IMR-90 (cell line): ENCODE data around the gene FOXP4. TPM values are rescaled to one million over a fixed set of nuclear protein-coding genes. Genes with fewer than 3 reads are reported as not detected.

Source experiments
- ATAC-seq: fragments of 200-7000 bp; cut with Tn5 transposase; 2 replicates; pipeline ENCODE4 v1.9.1; 2020; ENCODE audit warnings: low read depth, mild to moderate bottlenecking, moderate library complexity
- BruUV-seq: library from RNA; stranded (reverse); fragments of 400-500 nt; replicated peaks from 2 replicates; lab custom pipeline; 2021; lab: Mats Ljungman, UMichigan
- CTCF ChIA-PET: fragments of 300-600 bp; formaldehyde crosslinking; extraction: SDS; loops from one replicate; lab custom pipeline; 2021; ENCODE audit warnings: antibody characterized with exemption; lab: Yijun Ruan, JAX
- POLR2A ChIA-PET: fragments of 300-600 bp; sonication (Branson Sonifier 250); formaldehyde crosslinking; loops from one replicate; lab custom pipeline; 2022; ENCODE audit warnings: antibody characterized with exemption; ENCODE audit not compliant: unreplicated experiment; lab: Charles Lee
- DNase-seq: peaks from one replicate; pipeline ENCODE4 v3.0.0; 2013
- H2AFZ ChIP-seq: replicated peaks from 2 replicates; pipeline ENCODE3; 2013; ENCODE audit warnings: low read length, mild to moderate bottlenecking; ENCODE audit not compliant: poor library complexity
- H2AK5ac ChIP-seq: 2 replicates; pipeline ENCODE4 v1.6.1; 2013; ENCODE audit warnings: low read depth, low read length, inconsistent platforms
- H2AK9ac ChIP-seq: replicated peaks from 2 replicates; pipeline ENCODE3; 2013; ENCODE audit warnings: mild to moderate bottlenecking, low read depth, low read length, moderate library complexity; ENCODE audit not compliant: poor library complexity
- H2BK120ac ChIP-seq: 2 replicates; pipeline ENCODE4 v1.6.1; 2013; ENCODE audit warnings: low read depth, low read length, inconsistent platforms
- H2BK15ac ChIP-seq: 3 replicates; pipeline ENCODE4 v1.6.1; 2013; ENCODE audit warnings: low read depth, low read length, inconsistent platforms
- H2BK20ac ChIP-seq: 2 replicates; pipeline ENCODE4 v1.6.1; 2013; ENCODE audit warnings: low read depth, mild to moderate bottlenecking, inconsistent platforms, low read length, moderate library complexity
- H2BK5ac ChIP-seq: 2 replicates; pipeline ENCODE4 v1.6.1; 2013; ENCODE audit warnings: mild to moderate bottlenecking, low read depth, low read length, inconsistent platforms; ENCODE audit not compliant: poor library complexity, severe bottlenecking
- H3K14ac ChIP-seq: replicated peaks from 2 replicates; pipeline ENCODE4 v1.6.1; 2013; ENCODE audit warnings: low read depth, low read length, inconsistent platforms
- H3K18ac ChIP-seq: 2 replicates; pipeline ENCODE4 v1.6.1; 2013; ENCODE audit warnings: low read depth, low read length, control low read depth
- H3K23ac ChIP-seq: 2 replicates; pipeline ENCODE4 v1.6.1; 2013; ENCODE audit warnings: low read depth, low read length, inconsistent platforms
- H3K27ac ChIP-seq: 2 replicates; pipeline ENCODE4 v1.5.1; 2013; ENCODE audit warnings: mild to moderate bottlenecking, control low read depth, low read length; ENCODE audit not compliant: insufficient read depth
- H3K27me3 ChIP-seq: 2 replicates; pipeline ENCODE4 v1.6.1; 2013; ENCODE audit warnings: low read length; ENCODE audit not compliant: control insufficient read depth, insufficient read depth
- H3K36me3 ChIP-seq: 2 replicates; pipeline ENCODE4 v1.6.1; 2013; ENCODE audit warnings: low read length, mixed read lengths; ENCODE audit not compliant: control insufficient read depth, insufficient read depth
- H3K4ac ChIP-seq: 2 replicates; pipeline ENCODE4 v1.6.1; 2013; ENCODE audit warnings: low read depth, low read length, inconsistent platforms
- H3K4me1 ChIP-seq: 2 replicates; pipeline ENCODE4 v1.6.1; 2013; ENCODE audit warnings: low read length, mixed read lengths; ENCODE audit not compliant: control insufficient read depth, insufficient read depth
- H3K4me2 ChIP-seq: 2 replicates; pipeline ENCODE4 v1.6.1; 2013; ENCODE audit warnings: low read depth, mild to moderate bottlenecking, control low read depth, low read length, moderate library complexity
- H3K4me3 ChIP-seq: 2 replicates; pipeline ENCODE4 v1.5.1; 2013; ENCODE audit warnings: low read depth, mild to moderate bottlenecking, control low read depth, low read length, moderate library complexity; ENCODE audit not compliant: insufficient read depth
- H3K56ac ChIP-seq: 2 replicates; pipeline ENCODE4 v1.6.1; 2013; ENCODE audit warnings: low read length, inconsistent platforms; ENCODE audit not compliant: insufficient read depth; ENCODE audit errors: extremely low read depth
- H3K79me1 ChIP-seq, 2 experiments: 2 replicates each; pipeline ENCODE4 v1.6.1; 2013; ENCODE audit warnings: low read length in 2 of 2, inconsistent platforms in 1 of 2, low read depth in 1 of 2
- H3K9ac ChIP-seq: 2 replicates; pipeline ENCODE4 v1.6.1; 2013; ENCODE audit warnings: low read depth, low read length, control low read depth
- H3K9me1 ChIP-seq: 2 replicates; pipeline ENCODE4 v1.6.1; 2013; ENCODE audit warnings: low read length, inconsistent platforms; ENCODE audit not compliant: insufficient read depth
- H3K9me3 ChIP-seq: 2 replicates; pipeline ENCODE4 v1.6.1; 2013; ENCODE audit warnings: low read length; ENCODE audit not compliant: control insufficient read depth, insufficient read depth
- H4K20me1 ChIP-seq: 2 replicates; pipeline ENCODE4 v1.6.1; 2013; ENCODE audit warnings: low read length, inconsistent platforms; ENCODE audit not compliant: insufficient read depth
- H4K5ac ChIP-seq: 2 replicates; pipeline ENCODE4 v1.6.1; 2013; ENCODE audit warnings: mild to moderate bottlenecking, low read depth, low read length, control low read depth
- H4K8ac ChIP-seq, 2 experiments: 2 replicates each; pipeline ENCODE4 v1.6.1; 2013; ENCODE audit warnings: low read depth in 2 of 2, low read length in 2 of 2, control low read depth in 1 of 2, inconsistent platforms in 1 of 2
- H4K91ac ChIP-seq: 2 replicates; pipeline ENCODE4 v1.6.1; 2013; ENCODE audit warnings: low read depth, low read length, inconsistent platforms; ENCODE audit not compliant: insufficient read depth
- CEBPB ChIP-seq: IDR thresholded peaks from 2 replicates; pipeline ENCODE4 v1.6.1; 2012; ENCODE audit warnings: low read depth, low read length, improper control_type of control experiment
- ELK1 ChIP-seq: fragments of 150-350 bp; IDR thresholded peaks from 2 replicates; pipeline ENCODE4 v1.6.1; 2016; ENCODE audit warnings: low read depth, mild to moderate bottlenecking, low read length, moderate library complexity, borderline replicate concordance
- FOS ChIP-seq: fragments of 150-350 bp; IDR thresholded peaks from 2 replicates; pipeline ENCODE4 v1.6.1; 2016; ENCODE audit warnings: low read depth, low read length
- MAFK ChIP-seq: IDR thresholded peaks from 2 replicates; pipeline ENCODE4 v1.6.1; 2012; ENCODE audit warnings: low read depth, low read length, improper control_type of control experiment
- MXI1 ChIP-seq: IDR thresholded peaks from 2 replicates; pipeline ENCODE4 v1.6.1; 2012; ENCODE audit warnings: low read depth, mild to moderate bottlenecking, low read length, moderate library complexity, borderline replicate concordance
- RAD21 ChIP-seq: IDR thresholded peaks from 2 replicates; pipeline ENCODE4 v1.6.1; 2012; ENCODE audit warnings: low read length, improper control_type of control experiment
- RCOR1 ChIP-seq: IDR thresholded peaks from 2 replicates; pipeline ENCODE4 v1.6.1; 2012; ENCODE audit warnings: mild to moderate bottlenecking, low read length, improper control_type of control experiment; ENCODE audit not compliant: insufficient replicate concordance
- RFX5 ChIP-seq: IDR thresholded peaks from 2 replicates; pipeline ENCODE4 v1.8.0; 2012; ENCODE audit warnings: low read depth, mild to moderate bottlenecking, low read length, moderate library complexity
- SMC3 ChIP-seq: fragments of 150-350 bp; IDR thresholded peaks from 2 replicates; pipeline ENCODE4 v1.6.1; 2016; ENCODE audit warnings: low read depth, mild to moderate bottlenecking, antibody characterized with exemption, low read length, moderate library complexity
- WGBS, 2 experiments: methylation state at CpG; one replicate each; pipeline versions ENCODE4 v1.1.5 to v1.1.7; 2013; ENCODE audit warnings: missing lambda C conversion rate in 2 of 2; ENCODE audit not compliant: insufficient read length in 1 of 2; ENCODE audit errors: extremely low coverage in 2 of 2; 5-methylcytosine and 5-hydroxymethylcytosine counted together
- dilution Hi-C: fragments of 300-500 bp; cut with HindIII; formaldehyde crosslinking; loops from one replicate; pipeline ENCODE4 v1.14.3; 2018; ENCODE audit warnings: low sequenced_read_pairs; ENCODE audit not compliant: unreplicated experiment
- in situ Hi-C: fragments of 300-500 bp; cut with MboI; formaldehyde crosslinking; loops from 3 replicates; pipeline ENCODE4 v1.14.3; 2019; ENCODE audit warnings: low sequenced_read_pairs, inconsistent platforms, mixed read lengths
- intact Hi-C: fragments of 100-400 bp; cut with micrococcal nuclease; formaldehyde crosslinking; loops from 2 replicates; pipeline ENCODE4 v1.10.0; 2022
- polyA plus RNA-seq, 3 experiments: library from polyadenylated mRNA; depleted of rRNA; stranded (reverse); fragments of >200 nt; gene quantifications; 2 replicates each; pipeline ENCODE4 v1.2.3, GENCODE V29; 2012; ENCODE audit warnings: low replicate concordance in 1 of 3
- total RNA-seq: library from RNA; depleted of rRNA; stranded (reverse); fragments of >200 nt; gene quantifications from 2 replicates; pipeline ENCODE4 v1.2.3, GENCODE V29; 2012

FOXP4 gene
- total and polyA plus RNA-seq, 2 of the 4 experiments (the other 2 are of a cell fraction): 0.72 to 9.5 TPM

DNA sequence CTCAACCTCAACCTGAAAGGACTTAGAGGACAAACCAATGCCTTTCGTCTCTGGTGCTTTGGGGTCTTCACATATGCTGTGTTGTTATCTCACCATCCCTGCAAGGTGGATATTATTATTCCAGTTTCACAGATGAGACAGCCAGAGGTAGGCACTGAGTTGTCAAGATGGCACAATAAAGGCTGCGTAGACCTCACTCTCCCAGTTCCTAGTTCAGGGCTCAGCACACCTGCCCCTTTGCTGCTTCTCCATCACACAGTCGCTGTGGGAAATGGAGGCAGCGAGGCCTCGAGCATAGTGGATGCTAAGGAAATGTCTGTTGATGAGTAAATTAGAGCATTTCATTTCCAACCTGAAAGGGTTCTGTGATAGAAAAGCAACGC lies 22.0 kb downstream of the FOXP4 start:
- Histone ChIP-seq H3K4me2 (no peak overlapping the region), H3K56ac (no peak overlapping the region), H3K14ac (no peak overlapping the region), H4K20me1 (no peaks in the 10 kb centered on the region; the same call in 1 of the 2 replicates), H3K9me3 (no peaks in the 10 kb centered on the region), H4K91ac (no peak overlapping the region), H2AFZ (peak overlapping the region; percentile 54), H2BK5ac (no peak overlapping the region), H2BK120ac (no peak overlapping the region), H3K9me1 (peaks cover 25% of the 10 kb centered on the region; the same call in 1 of the 2 replicates), H4K8ac (no peak overlapping the region), H3K9ac (no peak overlapping the region), H3K36me3 (peaks cover 24% of the 10 kb centered on the region), H2AK5ac (no peak overlapping the region), H3K23ac (no peak overlapping the region), H4K5ac (no peak overlapping the region), H3K4me1 (peaks cover 10% of the 10 kb centered on the region; the same call in 1 of the 2 replicates), H3K18ac (no peak overlapping the region), H3K27me3 (no peaks in the 10 kb centered on the region), H2BK20ac (no peak overlapping the region), H3K79me1 (peaks cover 5 to 33% of the 10 kb centered on the region in 2 experiments; a peak in 3 of 4 replicates), H3K4me3 (no peak overlapping the region), H2BK15ac (no peak overlapping the region), H3K4ac (peak overlapping the region; percentile 59; the same call in 1 of the 2 replicates), H3K27ac (no peak overlapping the region), H2AK9ac (no peak overlapping the region)
- POLR2A ChIA-PET: no interaction called here
- CTCF ChIA-PET: no interaction called here
- intact Hi-C loops (no loop called here), in situ Hi-C loops (no loop called here), dilution Hi-C loops (no loop called here)
- no CpG with 5 or more reads among the region's 6 CpGs for WGBS, 2 experiments
- no TSS peak for BruUV-seq
- DNase-seq (no peak), ATAC-seq (no peak)
- TF ChIP-seq ELK1 (no peak), MXI1 (no peak), CEBPB (no peak), SMC3 (no peak), RAD21 (no peak), FOS (no peak), RCOR1 (no peak), MAFK (no peak), RFX5 (no peak)
